ENCODE data around the gene SLC29A4. TPM values are rescaled to one million over a fixed set of nuclear protein-coding genes. Genes with fewer than 3 reads are reported as not detected.
A peak's percentile ranks its signal among the peaks of the same experiment; 100 is the strongest.
"Not testable (repeated sequence)": the region's sequence is repeated elsewhere in the genome, so short reads cannot be mapped to it uniquely, and the experiment has no call there.

SLC29A4 gene
- polyA plus RNA-seq, 3 donors from 2014 or later: 0.51 to 0.99 TPM; not detected in 1

DNA sequence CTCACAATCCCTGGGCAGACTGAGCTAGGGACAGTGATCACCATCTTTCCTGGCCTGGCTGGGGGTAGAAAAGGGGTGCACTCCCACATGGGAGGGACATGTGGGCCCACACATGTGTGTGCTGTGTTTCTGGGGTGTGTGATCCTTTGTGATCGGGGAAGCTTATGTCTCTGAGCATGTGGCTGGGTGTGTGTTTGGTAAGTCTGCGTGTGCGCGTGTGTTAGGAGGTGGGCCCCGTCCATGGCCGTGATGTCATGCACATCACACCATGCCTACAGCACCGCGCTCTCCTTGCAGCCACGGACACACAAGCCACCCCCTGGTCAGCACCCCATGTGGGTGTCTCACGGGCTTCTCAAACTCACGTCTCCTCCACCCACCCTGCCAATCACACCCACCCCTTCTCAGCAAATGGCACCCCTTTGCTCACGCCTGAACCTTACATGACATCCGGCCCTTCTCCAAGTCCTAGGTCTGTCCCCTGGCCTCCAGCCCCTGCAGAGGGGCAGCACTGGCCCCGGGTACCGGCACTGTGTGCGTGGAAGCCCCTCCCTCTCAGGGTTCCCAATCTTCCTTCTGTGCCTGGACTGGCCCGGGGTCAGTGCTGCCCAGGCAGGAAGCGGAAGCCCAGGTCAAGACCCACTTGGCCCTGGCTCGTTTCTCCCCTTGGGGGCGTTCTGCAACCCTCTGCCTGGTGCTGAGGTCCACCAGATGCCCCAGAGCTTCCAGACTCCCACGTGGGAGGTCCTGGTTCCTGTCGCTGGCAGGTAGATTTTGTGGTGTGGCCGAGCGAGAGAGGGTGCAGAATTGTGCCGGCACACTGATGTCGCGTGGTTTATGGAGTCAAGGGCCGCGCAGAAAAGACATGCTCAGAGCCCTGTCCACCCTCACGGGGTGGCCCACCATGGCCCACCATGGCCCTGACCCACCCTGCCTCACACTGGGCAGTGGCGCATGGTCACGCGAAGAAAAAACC lies 12.6 kb downstream of the SLC29A4 start:
- Mint-ChIP-seq H3K9me3 (peaks cover 0 to 3% (median 0%) of the 10 kb centered on the region in 6 donors), H3K36me3 (no peaks in the 10 kb centered on the region), H3K4me3 (peak overlapping the region; percentile 63 to 79 (median 73)), H3K4me1 (peaks cover 11 to 17% of the 10 kb centered on the region in 2 donors), H3K27ac (peak overlapping the region in 1 of 6 donors; percentile 6), H3K27me3 (ENCODE audit: low read depth in 3 of 3) (peaks cover 4 to 17% (median 13%) of the 10 kb centered on the region in 3 donors)
- DNase-seq: no peak

DNA sequence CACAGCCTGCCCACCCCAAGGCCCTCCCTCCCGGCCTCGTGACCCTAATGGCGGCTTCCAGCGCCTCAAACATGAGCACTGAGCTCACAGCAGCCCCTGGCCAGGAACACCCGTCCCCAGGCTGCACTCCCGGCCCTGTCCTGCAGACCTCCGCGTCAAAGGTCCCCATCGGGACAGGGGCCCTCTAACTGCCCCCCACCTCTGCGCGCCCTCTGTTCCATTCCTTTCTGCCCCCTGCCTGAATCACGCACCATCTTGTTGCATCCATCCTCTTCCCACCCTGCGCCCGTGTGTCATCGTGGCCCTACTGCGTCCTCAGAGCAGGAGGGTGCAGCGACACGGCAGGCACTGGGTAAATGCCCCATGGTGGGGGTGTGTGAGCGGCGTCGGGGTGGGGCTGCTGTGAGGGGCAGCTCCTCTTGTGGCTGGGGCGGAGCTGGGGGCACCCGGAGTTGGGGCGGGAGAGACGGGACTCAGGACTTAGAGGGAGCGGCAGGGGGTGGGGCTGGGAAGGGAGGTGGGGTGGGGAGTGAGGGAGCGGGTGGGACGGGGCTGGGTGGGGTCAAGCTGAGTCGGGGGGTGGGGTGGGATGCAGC lies 13.4 kb downstream of the SLC29A4 start:
- Mint-ChIP-seq H3K36me3 (peaks cover 0 to under 1% (median 0%) of the 10 kb centered on the region in 3 donors), H3K27me3 (ENCODE audit: low read depth in 3 of 3) (peaks cover 4 to 19% (median 13%) of the 10 kb centered on the region in 3 donors), H3K4me3 (peak overlapping the region; percentile 63 to 79 (median 73)), H3K4me1 (peaks cover 11 to 17% of the 10 kb centered on the region in 2 donors), H3K9me3 (peaks cover 0 to 3% (median 0%) of the 10 kb centered on the region in 6 donors), H3K27ac (peak overlapping the region in 4 of 6 donors; percentile 25 to 66 (median 57))
- peak; percentile 9 to 16 (median 13) for DNase-seq

DNA sequence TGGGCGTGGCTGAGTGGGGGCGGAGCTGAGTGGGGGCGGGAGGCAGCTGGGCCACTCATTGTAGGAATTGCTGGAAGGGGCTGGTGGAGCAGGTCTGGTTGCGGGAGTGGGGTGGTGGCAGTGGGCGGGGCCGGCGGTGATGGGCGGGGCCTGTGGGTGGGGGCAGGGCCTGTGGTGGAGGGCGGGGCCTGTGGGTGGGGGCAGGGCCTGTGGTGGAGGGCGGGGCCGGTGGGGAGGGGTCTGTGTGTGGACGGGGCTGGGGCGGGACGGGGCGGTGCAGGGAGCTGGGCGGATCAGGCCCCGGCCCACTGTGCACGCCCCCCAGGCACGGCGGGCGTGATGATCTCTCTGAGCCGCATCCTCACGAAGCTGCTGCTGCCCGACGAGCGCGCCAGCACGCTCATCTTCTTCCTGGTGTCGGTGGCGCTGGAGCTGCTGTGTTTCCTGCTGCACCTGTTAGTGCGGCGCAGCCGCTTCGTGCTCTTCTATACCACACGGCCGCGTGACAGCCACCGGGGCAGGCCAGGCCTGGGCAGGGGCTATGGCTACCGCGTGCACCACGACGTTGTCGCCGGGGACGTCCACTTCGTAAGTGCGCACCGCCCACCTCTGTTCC lies 14.0 kb downstream of the SLC29A4 start:
- peaks cover 4 to 19% (median 13%) of the 10 kb centered on the region in 3 donors for H3K27me3 Mint-ChIP-seq (ENCODE audit: low read depth in 3 of 3)
- DNase-seq: peak; percentile 74 to 78 (median 76)
- H3K27ac Mint-ChIP-seq: peak overlapping the region in 5 of 6 donors; percentile 71 to 82 (median 80)
- H3K9me3 Mint-ChIP-seq: peaks cover 0 to 3% (median 0%) of the 10 kb centered on the region in 6 donors
- peak overlapping the region; percentile 82 to 89 (median 84) for H3K4me3 Mint-ChIP-seq
- peaks cover 0 to 3% (median 0%) of the 10 kb centered on the region in 3 donors for H3K36me3 Mint-ChIP-seq
- H3K4me1 Mint-ChIP-seq: peaks cover 11 to 17% of the 10 kb centered on the region in 2 donors

DNA sequence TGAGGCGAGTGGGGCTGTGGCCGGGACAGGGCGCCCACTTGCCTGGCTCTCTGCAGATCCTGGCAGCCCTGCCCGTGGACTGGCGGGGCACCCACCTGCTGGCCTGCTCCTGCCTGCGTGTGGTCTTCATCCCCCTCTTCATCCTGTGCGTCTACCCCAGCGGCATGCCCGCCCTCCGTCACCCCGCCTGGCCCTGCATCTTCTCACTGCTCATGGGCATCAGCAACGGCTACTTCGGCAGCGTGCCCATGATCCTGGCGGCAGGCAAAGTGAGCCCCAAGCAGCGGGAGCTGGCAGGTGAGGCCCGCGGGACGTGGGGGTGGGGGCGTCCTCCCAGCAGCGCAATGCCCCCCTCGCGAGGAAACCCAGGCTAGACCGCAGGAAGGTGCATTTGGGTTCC lies 17.6 kb downstream of the SLC29A4 start:
- DNase-seq: no peak
- H3K9me3 Mint-ChIP-seq: no peaks in the 10 kb centered on the region
- H3K4me3 Mint-ChIP-seq: no peak overlapping the region

DNA sequence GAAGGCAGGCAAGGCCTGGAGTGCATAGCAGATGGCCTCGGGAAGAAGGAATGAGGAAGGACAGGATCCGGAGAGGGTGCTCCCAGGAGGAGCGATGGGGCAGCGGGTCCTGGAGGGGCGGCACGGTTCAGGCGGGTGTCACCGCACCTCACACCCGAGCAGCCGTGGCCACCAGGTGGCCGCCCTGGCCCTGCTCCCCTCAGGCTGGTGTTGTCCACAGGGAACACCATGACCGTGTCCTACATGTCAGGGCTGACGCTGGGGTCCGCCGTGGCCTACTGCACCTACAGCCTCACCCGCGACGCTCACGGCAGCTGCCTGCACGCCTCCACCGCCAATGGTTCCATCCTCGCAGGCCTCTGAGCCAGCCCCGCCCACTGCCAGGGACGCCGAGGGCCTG lies 19.8 kb downstream of the SLC29A4 start:
- no peak overlapping the region for H3K4me3 Mint-ChIP-seq
- no peak overlapping the region for H3K27ac Mint-ChIP-seq
- H3K27me3 Mint-ChIP-seq (ENCODE audit: low read depth in 3 of 3): peaks cover 0 to 10% (median 2%) of the 10 kb centered on the region in 3 donors
- no peaks in the 10 kb centered on the region for H3K9me3 Mint-ChIP-seq
- peaks cover 0 to under 1% of the 10 kb centered on the region in 2 donors for H3K4me1 Mint-ChIP-seq
- DNase-seq: no peak
- peaks cover 0 to 3% (median 0%) of the 10 kb centered on the region in 3 donors for H3K36me3 Mint-ChIP-seq

More for the DNA sequence above, 17.6 kb downstream of the SLC29A4 start:
- Mint-ChIP-seq H3K36me3 (peaks cover 0 to 3% (median 0%) of the 10 kb centered on the region in 3 donors), H3K27me3 (ENCODE audit: low read depth in 3 of 3) (peaks cover 3 to 18% (median 9%) of the 10 kb centered on the region in 3 donors), H3K4me1 (peaks cover 11 to 17% of the 10 kb centered on the region in 2 donors), H3K27ac (no peak overlapping the region)

DNA sequence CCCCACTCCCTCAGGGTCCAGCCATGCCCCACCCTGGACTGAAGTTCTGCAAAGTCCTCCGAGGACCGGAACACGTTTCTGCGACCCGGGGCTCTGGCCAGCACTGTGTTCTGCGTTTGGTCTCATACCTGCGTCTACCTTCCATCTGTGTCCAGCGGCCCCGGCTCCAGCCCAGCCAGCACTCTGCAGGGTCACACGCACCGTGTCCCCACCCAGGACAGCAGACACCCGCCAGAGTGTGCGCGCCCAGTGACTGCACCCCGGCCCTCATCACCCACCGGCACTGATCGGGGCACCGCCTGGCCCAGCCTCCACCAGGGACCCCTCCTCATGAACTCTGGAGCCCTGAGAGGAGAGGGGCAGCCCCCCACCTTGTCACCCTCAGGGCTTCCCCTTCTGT lies 20.3 kb downstream of the SLC29A4 start:
- Mint-ChIP-seq H3K27me3 (ENCODE audit: low read depth in 3 of 3) (peaks cover 0 to 8% (median 2%) of the 10 kb centered on the region in 3 donors), H3K36me3 (peaks cover 0 to 3% (median under 1%) of the 10 kb centered on the region in 3 donors), H3K9me3 (no peaks in the 10 kb centered on the region), H3K4me3 (no peak overlapping the region), H3K4me1 (no peaks in the 10 kb centered on the region), H3K27ac (no peak overlapping the region)
- DNase-seq: no peak

DNA sequence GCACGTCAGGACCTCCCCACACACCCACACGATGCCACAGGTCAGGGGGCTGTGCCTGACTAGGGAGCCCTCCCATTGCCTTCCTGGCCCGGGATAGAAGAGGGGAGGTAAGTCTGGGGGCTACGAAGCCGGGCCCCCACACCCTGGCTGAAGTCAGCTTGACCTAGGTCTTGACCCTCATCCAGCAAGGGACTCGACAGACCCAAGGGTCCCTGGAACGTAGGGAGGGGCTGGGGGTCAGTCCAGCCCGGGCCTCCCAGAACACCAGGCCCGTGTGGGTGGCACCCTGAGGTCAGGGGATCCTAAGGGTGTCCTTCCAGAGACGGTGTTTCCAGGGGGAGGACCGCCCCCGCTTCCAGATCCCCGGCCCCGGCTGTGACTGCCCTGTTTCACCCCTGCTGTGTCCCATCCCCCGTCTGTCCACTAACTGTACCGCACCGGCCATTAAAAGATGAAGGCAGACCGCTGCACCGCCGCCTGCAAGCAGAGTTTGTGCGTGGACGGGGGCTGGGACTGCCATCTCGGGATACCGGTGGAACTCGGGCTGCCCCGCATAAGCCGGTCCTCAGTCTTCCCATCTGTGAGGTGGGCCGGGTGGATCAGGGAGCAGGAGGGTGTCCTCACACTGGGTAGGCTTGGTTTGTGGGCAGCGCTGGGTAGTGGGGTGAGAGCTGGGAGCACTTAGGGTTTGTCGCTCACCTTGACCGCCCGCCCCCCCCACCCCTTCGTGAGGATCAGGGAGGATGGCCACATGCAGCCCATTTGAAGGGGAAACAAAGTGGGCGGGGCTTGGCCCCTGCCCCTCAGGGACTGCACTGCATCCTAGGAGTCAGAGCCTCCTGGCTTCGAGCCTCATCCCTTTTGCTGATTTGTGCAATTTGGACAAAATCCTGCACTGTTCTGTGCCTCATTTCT lies 21.1 kb downstream of the SLC29A4 start:
- Mint-ChIP-seq H3K4me1 (no peaks in the 10 kb centered on the region), H3K4me3 (no peak overlapping the region), H3K36me3 (peaks cover 3 to 5% (median 5%) of the 10 kb centered on the region in 3 donors), H3K27me3 (ENCODE audit: low read depth in 3 of 3) (peaks cover 0 to 8% (median 3%) of the 10 kb centered on the region in 3 donors), H3K27ac (no peak overlapping the region), H3K9me3 (no peaks in the 10 kb centered on the region)
- no peak for DNase-seq

DNA sequence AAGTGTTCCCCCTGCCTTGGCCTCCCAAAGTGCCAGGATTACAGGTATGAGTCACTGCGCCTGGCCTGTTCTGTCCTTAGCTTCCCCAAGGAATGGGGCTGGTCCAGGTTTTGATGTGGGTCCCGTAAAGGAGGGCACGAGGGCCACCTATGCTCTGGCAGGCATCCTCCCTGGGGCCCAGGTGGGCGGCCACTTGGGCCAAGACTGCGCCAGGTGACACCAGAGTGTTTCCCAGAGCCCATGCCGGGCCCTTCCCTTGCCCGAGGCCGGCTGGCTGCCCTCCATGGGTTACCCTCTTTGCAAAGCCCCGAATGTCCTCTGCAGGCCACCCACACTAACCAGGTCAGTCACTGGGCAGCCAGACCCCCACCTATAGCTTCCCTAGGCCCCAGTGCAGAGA lies 22.3 kb downstream of the SLC29A4 start:
- H3K4me1 Mint-ChIP-seq; H3K27ac Mint-ChIP-seq; H3K9me3 Mint-ChIP-seq; H3K4me3 Mint-ChIP-seq; H3K36me3 Mint-ChIP-seq; DNase-seq; H3K27me3 Mint-ChIP-seq (ENCODE audit: low read depth in 3 of 3): not testable (repeated sequence)

DNA sequence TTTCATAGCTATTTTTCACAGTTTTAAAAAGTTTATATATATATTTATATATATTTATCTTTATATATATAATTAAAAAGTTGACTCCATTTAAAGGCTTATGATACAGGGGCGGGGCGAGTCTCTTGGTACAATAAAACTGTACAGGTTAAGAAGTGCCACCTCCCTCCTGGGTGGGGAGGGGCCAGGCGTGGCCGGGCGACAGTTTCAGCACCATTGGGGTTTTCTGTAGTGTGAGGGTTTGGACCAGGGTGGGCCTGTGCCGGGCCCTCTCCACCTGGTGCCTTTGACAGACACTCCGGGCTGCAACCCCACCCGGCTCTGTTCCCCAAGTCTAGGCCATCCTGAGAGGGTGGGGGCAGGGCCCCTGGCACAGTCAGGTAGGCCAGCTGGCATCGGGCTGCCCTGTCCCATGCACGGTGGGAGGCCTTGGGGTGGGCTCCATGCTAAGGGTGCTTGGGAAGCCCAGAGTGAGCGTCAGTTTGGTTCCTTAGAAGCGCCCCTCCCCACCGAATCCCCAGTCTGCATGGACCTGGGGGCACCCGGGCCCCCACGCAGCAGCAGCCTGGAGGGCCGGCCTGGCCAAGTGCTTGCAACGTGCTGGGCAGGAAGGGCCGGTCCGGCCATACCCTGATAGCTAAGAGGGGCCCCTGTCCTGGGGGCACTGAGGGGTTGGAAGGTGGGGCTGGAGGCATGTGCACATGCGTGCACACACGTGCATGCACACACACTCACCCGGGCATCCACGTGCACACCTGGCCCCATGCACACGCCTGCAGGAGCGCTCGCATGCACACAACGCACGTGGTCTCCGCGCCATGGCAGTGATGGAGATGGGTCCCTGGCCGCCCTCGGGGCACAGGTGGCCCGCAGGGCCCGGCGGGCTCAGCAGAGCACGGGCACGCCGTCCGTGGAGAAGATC lies 24.7 kb downstream of the SLC29A4 start:
- not testable (repeated sequence) for H3K9me3 Mint-ChIP-seq; DNase-seq; H3K4me1 Mint-ChIP-seq; H3K27ac Mint-ChIP-seq; H3K36me3 Mint-ChIP-seq; H3K27me3 Mint-ChIP-seq (ENCODE audit: low read depth in 3 of 3); H3K4me3 Mint-ChIP-seq

DNA sequence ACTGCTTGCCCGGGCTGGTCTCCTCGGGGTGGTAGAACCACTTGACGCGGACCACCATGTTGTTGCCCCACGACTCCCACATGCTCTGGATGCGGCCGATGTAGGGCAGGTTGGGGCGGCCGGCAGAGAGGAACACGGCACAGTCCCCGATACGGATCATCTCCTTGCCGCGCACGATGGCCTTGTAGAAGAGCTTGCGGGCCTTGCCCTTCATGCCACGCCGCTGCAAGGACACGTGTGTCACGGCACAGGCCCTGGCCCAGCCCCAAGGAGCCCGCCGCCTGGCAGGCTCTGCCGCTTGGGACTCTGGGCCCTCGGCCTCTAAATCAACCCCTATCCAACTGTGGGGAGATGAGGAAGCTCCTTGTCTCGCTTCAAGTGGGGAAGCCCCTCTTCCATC lies 26.4 kb downstream of the SLC29A4 start:
- H3K9me3 Mint-ChIP-seq: no peaks in the 10 kb centered on the region
- H3K4me1 Mint-ChIP-seq: no peaks in the 10 kb centered on the region
- H3K27ac Mint-ChIP-seq: no peak overlapping the region

DNA sequence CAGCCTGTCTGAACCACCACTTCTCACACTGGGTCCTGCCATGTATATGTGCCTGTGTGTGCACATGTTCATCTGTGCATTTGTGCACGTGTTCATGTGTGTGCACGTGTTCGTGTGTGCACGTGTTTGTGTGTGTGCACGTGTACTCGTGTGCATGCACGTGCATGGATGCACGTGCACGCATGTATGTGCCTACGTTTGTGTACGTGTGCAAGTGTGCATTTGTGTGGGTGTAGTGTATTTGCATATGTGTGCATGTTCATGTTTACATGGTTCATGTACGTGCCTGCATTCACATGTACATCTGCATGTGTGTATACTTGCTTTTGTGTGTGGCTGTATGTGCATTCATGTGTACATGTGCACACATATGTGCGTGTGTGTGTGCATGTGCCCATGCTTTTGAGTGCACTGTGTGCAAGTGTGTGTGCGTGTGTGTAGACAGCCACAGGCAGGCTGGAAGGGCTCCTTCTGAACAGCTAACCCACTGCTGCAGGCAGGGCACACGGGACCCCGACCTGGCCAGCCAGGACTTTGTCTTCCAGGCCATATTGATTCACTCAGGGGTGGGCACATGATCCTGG lies 28.2 kb downstream of the SLC29A4 start:
- peaks cover 0 to 8% (median 2%) of the 10 kb centered on the region in 3 donors for H3K27me3 Mint-ChIP-seq (ENCODE audit: low read depth in 3 of 3)
- DNase-seq: no peak
- H3K9me3 Mint-ChIP-seq: no peaks in the 10 kb centered on the region
- no peaks in the 10 kb centered on the region for H3K4me1 Mint-ChIP-seq
- peaks cover 10 to 14% (median 14%) of the 10 kb centered on the region in 3 donors for H3K36me3 Mint-ChIP-seq
- peak overlapping the region in 1 of 6 donors; percentile 21 for H3K27ac Mint-ChIP-seq
- H3K4me3 Mint-ChIP-seq: no peak overlapping the region

More for the DNA sequence above, 26.4 kb downstream of the SLC29A4 start:
- Mint-ChIP-seq H3K36me3 (peaks cover 5 to 10% (median 10%) of the 10 kb centered on the region in 3 donors), H3K4me3 (no peak overlapping the region), H3K27me3 (ENCODE audit: low read depth in 3 of 3) (peaks cover 0 to 8% (median 4%) of the 10 kb centered on the region in 3 donors)
- DNase-seq: no peak
